ENCODE data around the gene CLASP1.

The CLASP1 gene

DNA sequence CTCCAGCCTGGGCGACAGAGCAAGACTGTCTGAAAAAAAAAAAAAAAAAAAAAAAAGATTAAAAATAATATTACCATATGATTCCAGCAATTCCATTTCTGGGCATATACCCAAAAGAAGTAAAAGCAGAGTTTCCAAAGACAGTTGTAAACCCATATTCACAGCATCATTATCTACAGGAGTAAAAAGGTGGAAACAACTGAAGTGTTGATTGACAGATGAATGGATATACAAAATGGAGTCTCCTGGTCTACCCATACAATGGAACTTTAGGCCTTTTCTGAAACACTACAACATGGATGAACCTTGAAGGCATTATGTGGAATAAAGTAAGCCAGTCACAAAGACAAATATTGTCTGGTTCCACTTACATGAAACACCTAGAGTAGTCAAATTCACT lies 112.9 kb downstream of the CLASP1 start:
- no peak overlapping the region for H3K4me3 Mint-ChIP-seq

DNA sequence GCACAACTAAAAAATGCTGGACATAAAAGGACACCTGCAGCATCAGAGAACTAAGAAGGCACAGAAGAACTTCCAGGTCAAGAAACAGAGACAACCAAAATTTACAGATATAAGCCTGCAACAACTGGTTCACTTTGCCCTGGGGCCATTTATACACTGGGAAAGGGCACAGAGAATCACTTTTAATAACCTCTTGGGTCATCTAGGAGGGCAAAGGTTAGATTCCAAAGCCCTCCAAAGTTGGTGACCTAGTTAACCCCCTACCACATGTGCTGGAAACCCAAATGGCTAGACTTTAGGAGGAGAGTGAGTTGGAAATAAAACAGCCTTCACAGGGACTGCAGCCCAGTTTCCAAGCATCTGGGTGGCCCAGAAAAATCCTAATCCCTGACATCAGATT lies 115.3 kb downstream of the CLASP1 start:
- TF ChIP-seq, protein P1, sequence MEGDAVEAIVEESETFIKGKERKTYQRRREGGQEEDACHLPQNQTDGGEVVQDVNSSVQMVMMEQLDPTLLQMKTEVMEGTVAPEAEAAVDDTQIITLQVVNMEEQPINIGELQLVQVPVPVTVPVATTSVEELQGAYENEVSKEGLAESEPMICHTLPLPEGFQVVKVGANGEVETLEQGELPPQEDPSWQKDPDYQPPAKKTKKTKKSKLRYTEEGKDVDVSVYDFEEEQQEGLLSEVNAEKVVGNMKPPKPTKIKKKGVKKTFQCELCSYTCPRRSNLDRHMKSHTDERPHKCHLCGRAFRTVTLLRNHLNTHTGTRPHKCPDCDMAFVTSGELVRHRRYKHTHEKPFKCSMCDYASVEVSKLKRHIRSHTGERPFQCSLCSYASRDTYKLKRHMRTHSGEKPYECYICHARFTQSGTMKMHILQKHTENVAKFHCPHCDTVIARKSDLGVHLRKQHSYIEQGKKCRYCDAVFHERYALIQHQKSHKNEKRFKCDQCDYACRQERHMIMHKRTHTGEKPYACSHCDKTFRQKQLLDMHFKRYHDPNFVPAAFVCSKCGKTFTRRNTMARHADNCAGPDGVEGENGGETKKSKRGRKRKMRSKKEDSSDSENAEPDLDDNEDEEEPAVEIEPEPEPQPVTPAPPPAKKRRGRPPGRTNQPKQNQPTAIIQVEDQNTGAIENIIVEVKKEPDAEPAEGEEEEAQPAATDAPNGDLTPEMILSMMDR (IDR thresholded peaks at IDR 0.05; ENCODE audit: unreplicated experiment in 3 of 3), result no peak
- H3K36me3 Mint-ChIP-seq (ENCODE audit: low read depth), result peaks cover 4% of the 10 kb centered on the region
- peak overlapping the region in 2 of 3 experiments; percentile 87 to 98 for H3K27ac Mint-ChIP-seq
- peaks cover 56% of the 10 kb centered on the region for H3K4me1 Mint-ChIP-seq
- no peaks in the 10 kb centered on the region for H3K27me3 Mint-ChIP-seq (ENCODE audit: low read depth)
- no peak overlapping the region for H3K4me3 Mint-ChIP-seq
- H3K9me3 Mint-ChIP-seq, result no peaks in the 10 kb centered on the region

More for the DNA sequence above, 112.9 kb downstream of the CLASP1 start:
- Mint-ChIP-seq H3K9me3 (no peaks in the 10 kb centered on the region), H3K36me3 (ENCODE audit: low read depth) (peaks cover 4% of the 10 kb centered on the region), H3K27me3 (ENCODE audit: low read depth) (no peaks in the 10 kb centered on the region), H3K27ac (peak overlapping the region in 2 of 3 experiments; percentile 2 to 25), H3K4me1 (peaks cover 51% of the 10 kb centered on the region)
- TF ChIP-seq, protein P1 (IDR thresholded peaks at IDR 0.05; ENCODE audit: unreplicated experiment in 3 of 3), result no peak

DNA sequence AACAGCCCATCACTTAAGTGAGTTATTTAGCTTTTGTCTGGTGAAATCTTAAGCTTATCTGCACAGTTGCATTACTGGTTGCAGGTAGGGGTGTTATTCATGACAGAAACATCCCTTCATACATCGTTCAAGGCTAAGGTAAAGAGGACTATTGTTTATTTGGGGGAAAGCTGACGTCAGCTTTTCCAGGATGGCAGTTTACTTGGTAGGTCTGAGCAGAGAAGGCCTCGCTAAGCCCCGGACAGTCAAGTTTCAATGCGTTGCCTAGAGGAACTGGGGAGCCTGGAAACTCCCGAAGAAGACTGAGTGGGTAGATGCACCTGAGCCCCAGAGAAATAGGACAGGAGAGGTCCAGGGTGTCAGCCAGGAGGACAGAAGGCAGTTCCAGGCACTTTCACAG lies 116.4 kb downstream of the CLASP1 start:
- TF ChIP-seq, protein P1 (IDR thresholded peaks at IDR 0.05; ENCODE audit: unreplicated experiment in 3 of 3), result no peak
- H3K36me3 Mint-ChIP-seq (ENCODE audit: low read depth), result peaks cover 4% of the 10 kb centered on the region
- H3K27me3 Mint-ChIP-seq (ENCODE audit: low read depth), result no peaks in the 10 kb centered on the region
- peak overlapping the region; percentile 73 to 98 (median 87) for H3K27ac Mint-ChIP-seq
- peaks cover 65% of the 10 kb centered on the region for H3K4me1 Mint-ChIP-seq
- no peaks in the 10 kb centered on the region for H3K9me3 Mint-ChIP-seq
- H3K4me3 Mint-ChIP-seq, result peak overlapping the region in 1 of 3 experiments; percentile 17

DNA sequence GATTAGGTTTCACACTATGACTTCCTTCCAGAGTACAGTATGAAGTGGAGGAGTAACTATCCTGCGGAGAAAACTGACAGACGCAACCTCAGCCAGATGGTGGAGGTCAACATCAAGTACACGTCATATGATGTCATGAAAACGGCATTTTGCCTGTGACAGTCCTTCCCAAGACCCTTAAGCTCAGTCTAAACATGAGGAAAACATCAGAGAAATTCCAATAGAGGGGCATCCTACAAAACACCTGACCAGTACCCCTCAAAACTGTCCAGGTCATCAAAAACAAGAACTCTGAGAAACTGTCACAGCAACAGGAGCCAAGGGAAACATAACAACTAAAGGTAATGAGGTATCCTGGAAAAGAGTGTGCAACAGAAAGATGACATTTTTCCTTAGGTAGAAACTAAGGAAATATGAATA lies 116.9 kb downstream of the CLASP1 start:
- TF ChIP-seq, protein P1 (IDR thresholded peaks at IDR 0.05; ENCODE audit: unreplicated experiment in 3 of 3), result no peak
- peak overlapping the region; percentile 85 to 98 (median 96) for H3K27ac Mint-ChIP-seq
- H3K9me3 Mint-ChIP-seq, result no peaks in the 10 kb centered on the region
- H3K36me3 Mint-ChIP-seq (ENCODE audit: low read depth), result peaks cover 5% of the 10 kb centered on the region
- H3K27me3 Mint-ChIP-seq (ENCODE audit: low read depth), result no peaks in the 10 kb centered on the region
- peak overlapping the region; percentile 31 to 76 (median 46) for H3K4me3 Mint-ChIP-seq
- peaks cover 65% of the 10 kb centered on the region for H3K4me1 Mint-ChIP-seq

DNA sequence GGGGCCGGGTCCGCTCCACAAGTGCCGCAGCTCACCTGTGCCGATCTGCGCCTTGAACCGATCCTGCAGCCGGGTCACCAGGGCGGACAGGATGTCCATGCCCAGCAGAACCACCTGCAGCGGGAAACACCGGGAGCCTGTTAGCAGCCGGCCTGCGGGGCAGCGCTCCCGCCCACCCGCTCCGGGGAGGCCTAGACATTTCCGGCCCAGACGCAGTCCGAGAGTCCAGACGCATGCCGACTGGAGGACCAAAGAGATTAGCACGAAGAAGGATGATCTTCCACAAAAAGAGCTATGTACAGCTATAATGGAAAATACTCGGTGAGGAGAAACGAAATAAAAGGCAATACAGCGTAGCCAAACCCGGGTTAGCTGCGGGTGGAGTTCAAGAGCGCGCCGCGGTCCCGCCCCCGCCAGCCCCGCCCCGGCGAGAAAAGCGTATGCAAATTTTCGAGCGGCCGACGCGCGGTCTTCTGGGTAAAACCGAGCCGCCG lies 119.0 kb downstream of the CLASP1 start:
- peak overlapping the region; percentile 85 to 92 (median 90) for H3K4me3 Mint-ChIP-seq
- peak overlapping the region; percentile 96 to 98 (median 96) for H3K27ac Mint-ChIP-seq
- H3K9me3 Mint-ChIP-seq, result no peaks in the 10 kb centered on the region
- peaks cover 17% of the 10 kb centered on the region for H3K36me3 Mint-ChIP-seq (ENCODE audit: low read depth)
- peaks cover 60% of the 10 kb centered on the region for H3K4me1 Mint-ChIP-seq
- H3K27me3 Mint-ChIP-seq (ENCODE audit: low read depth), result no peaks in the 10 kb centered on the region
- TF ChIP-seq, protein P1 (IDR thresholded peaks at IDR 0.05; ENCODE audit: unreplicated experiment in 3 of 3), result no peak
